Measurements from ENCODE around the gene TNFRSF1A.

Gene TNFRSF1A

GRCh38 chr12:6368906-6369525 is 27.1 kb upstream of the TNFRSF1A start:
- H3K4me3 ChIP-seq (ENCODE audit: low read depth, low read length), result no peak overlapping the region
- TF ChIP-seq CTCF (IDR thresholded peaks at IDR 0.05; ENCODE audit: control insufficient read depth, extremely low read depth, insufficient read depth), result no peak
- no peak for DNase-seq (ENCODE audit: low read depth)

GRCh38 chr12:6367969-6368892 is 26.4 kb upstream of the TNFRSF1A start:
- no peak overlapping the region for H3K4me3 ChIP-seq (ENCODE audit: low read depth, low read length)
- DNase-seq (ENCODE audit: low read depth), result no peak
- no peak for TF ChIP-seq CTCF (IDR thresholded peaks at IDR 0.05; ENCODE audit: control insufficient read depth, extremely low read depth, insufficient read depth)

- DNase-seq (ENCODE audit: low read depth), result no peak
- no peak for TF ChIP-seq CTCF (IDR thresholded peaks at IDR 0.05; ENCODE audit: control insufficient read depth, extremely low read depth, insufficient read depth)
Observed at GRCh38 chr12:6367065-6367968, 25.4 kb upstream of the TNFRSF1A start.

GRCh38 chr12:6364044-6364374 is 22.1 kb upstream of the TNFRSF1A start:
- no peak for DNase-seq (ENCODE audit: low read depth)
- TF ChIP-seq CTCF (IDR thresholded peaks at IDR 0.05; ENCODE audit: control insufficient read depth, extremely low read depth, insufficient read depth), result no peak
- peak overlapping the region; percentile 54 for H3K4me3 ChIP-seq (ENCODE audit: low read depth, low read length)

More at GRCh38 chr12:6367065-6367968, 25.4 kb upstream of the TNFRSF1A start:
- no peak overlapping the region for H3K4me3 ChIP-seq (ENCODE audit: low read depth, low read length)

- peak; percentile 58 for DNase-seq (ENCODE audit: low read depth)
- TF ChIP-seq CTCF (IDR thresholded peaks at IDR 0.05; ENCODE audit: control insufficient read depth, extremely low read depth, insufficient read depth), result no peak
- H3K4me3 ChIP-seq (ENCODE audit: low read depth, low read length), result peak overlapping the region; percentile 54
Observed at GRCh38 chr12:6363330-6364043, 21.6 kb upstream of the TNFRSF1A start.

GRCh38 chr12:6363010-6363329 is 21.1 kb upstream of the TNFRSF1A start:
- DNase-seq (ENCODE audit: low read depth), result no peak
- no peak for TF ChIP-seq CTCF (IDR thresholded peaks at IDR 0.05; ENCODE audit: control insufficient read depth, extremely low read depth, insufficient read depth)

More at GRCh38 chr12:6363010-6363329, 21.1 kb upstream of the TNFRSF1A start:
- H3K4me3 ChIP-seq (ENCODE audit: low read depth, low read length), result no peak overlapping the region; the same call in 1 of the 2 replicates

Measured in LNCaP clone FGC (cell line).